Head of caudate nucleus (tissue), 42 donors: ENCODE measurements around the gene FXYD6.

ENCODE experiments used
- DNase-seq, 42 donors: peaks; one replicate each; pipeline versions ENCODE4 v3.0.0 to v3.0.0-alpha.2; 2020 to 2021; ENCODE audit warnings: mixed read lengths in 7 of 42
- intact Hi-C: fragments of 100-400 bp; cut with DNase I; formaldehyde crosslinking; loops from one replicate; pipeline ENCODE4 v1.15.0; 2022

FXYD6 gene

GRCh38 chr11:117900121-117900648 is 23.7 kb upstream of the FXYD6 start:
- peak in 2 of 42 donors; percentile 9 to 14 for DNase-seq

GRCh38 chr11:117898059-117898458 is 21.6 kb upstream of the FXYD6 start:
- DNase-seq = peak in 3 of 42 donors; percentile 10 to 25 (median 11)
- intact Hi-C loops = no loop called here

More at GRCh38 chr11:117900121-117900648, 23.7 kb upstream of the FXYD6 start:
- intact Hi-C loops = no loop called here

- DNase-seq = peak in 1 of 42 donors; percentile 19
- intact Hi-C loops = no loop called here
Measured at GRCh38 chr11:117892651-117893050, 16.2 kb upstream of the FXYD6 start.

- peak in 2 of 42 donors; percentile 3 to 9 for DNase-seq
- intact Hi-C loops = no loop called here
Measured at GRCh38 chr11:117891362-117891761, 14.9 kb upstream of the FXYD6 start.

- peak in 17 of 42 donors; percentile 8 to 75 (median 37) for DNase-seq
- intact Hi-C loops = no loop called here
Measured at GRCh38 chr11:117888139-117888566, 11.7 kb upstream of the FXYD6 start.

- intact Hi-C loops = no loop called here
- DNase-seq = peak in 5 of 42 donors; percentile 9 to 33 (median 15)
Measured at GRCh38 chr11:117887431-117888138, 11.1 kb upstream of the FXYD6 start.

- intact Hi-C loops = no loop called here
- peak in 5 of 42 donors; percentile 11 to 38 (median 24) for DNase-seq
Measured at GRCh38 chr11:117885777-117886176, 9.3 kb upstream of the FXYD6 start.

GRCh38 chr11:117884994-117885393 is 8.5 kb upstream of the FXYD6 start:
- DNase-seq = peak in 5 of 42 donors; percentile 2 to 30 (median 16)
- intact Hi-C loops = no loop called here

- intact Hi-C loops = no loop called here
- peak in 4 of 42 donors; percentile 11 to 25 (median 22) for DNase-seq
Measured at GRCh38 chr11:117883063-117883462, 6.6 kb upstream of the FXYD6 start.

- intact Hi-C loops = no loop called here
- peak in 10 of 42 donors; percentile 28 to 59 (median 44) for DNase-seq
Measured at GRCh38 chr11:117882311-117882905, 6.0 kb upstream of the FXYD6 start.

GRCh38 chr11:117881217-117881616 is 4.8 kb upstream of the FXYD6 start:
- peak in 2 of 42 donors; percentile 0 to 26 for DNase-seq
- intact Hi-C loops = no loop called here

- peak in 4 of 42 donors; percentile 1 to 22 (median 16) for DNase-seq
- intact Hi-C loops = no loop called here
Measured at GRCh38 chr11:117879516-117880480, 3.3 kb upstream of the FXYD6 start.

GRCh38 chr11:117878939-117879475 is 2.5 kb upstream of the FXYD6 start:
- DNase-seq = peak in 2 of 42 donors; percentile 2 to 36
- intact Hi-C loops = no loop called here

GRCh38 chr11:117878314-117878938 is 2.0 kb upstream of the FXYD6 start:
- intact Hi-C loops = no loop called here
- peak in 3 of 42 donors; percentile 10 to 31 (median 24) for DNase-seq

GRCh38 chr11:117877120-117877784 is 794 bp upstream of the FXYD6 start:
- intact Hi-C loops = no loop called here
- peak in 5 of 42 donors; percentile 6 to 42 (median 31) for DNase-seq

- peak in 2 of 42 donors; percentile 19 to 35 for DNase-seq
- intact Hi-C loops = no loop called here
Measured at GRCh38 chr11:117876059-117876340, 458 bp downstream of the FXYD6 start.

GRCh38 chr11:117875382-117876058 is 938 bp downstream of the FXYD6 start:
- intact Hi-C loops = no loop called here
- peak in 20 of 42 donors; percentile 30 to 76 (median 48) for DNase-seq
